NCI-H345 treated with DMSO at 0.1 percent for 48 hours (cell line): ENCODE results near the gene BTN2A1.
"Not testable (repeated sequence)": the region's sequence is repeated elsewhere in the genome, so short reads cannot be mapped to it uniquely, and the experiment has no call there.

Source experiments
- DNase-seq: peaks from one replicate; lab custom pipeline; 2025; ENCODE audit not compliant: unreplicated experiment; lab: John Stamatoyannopoulos, UW

BTN2A1 gene

DNA sequence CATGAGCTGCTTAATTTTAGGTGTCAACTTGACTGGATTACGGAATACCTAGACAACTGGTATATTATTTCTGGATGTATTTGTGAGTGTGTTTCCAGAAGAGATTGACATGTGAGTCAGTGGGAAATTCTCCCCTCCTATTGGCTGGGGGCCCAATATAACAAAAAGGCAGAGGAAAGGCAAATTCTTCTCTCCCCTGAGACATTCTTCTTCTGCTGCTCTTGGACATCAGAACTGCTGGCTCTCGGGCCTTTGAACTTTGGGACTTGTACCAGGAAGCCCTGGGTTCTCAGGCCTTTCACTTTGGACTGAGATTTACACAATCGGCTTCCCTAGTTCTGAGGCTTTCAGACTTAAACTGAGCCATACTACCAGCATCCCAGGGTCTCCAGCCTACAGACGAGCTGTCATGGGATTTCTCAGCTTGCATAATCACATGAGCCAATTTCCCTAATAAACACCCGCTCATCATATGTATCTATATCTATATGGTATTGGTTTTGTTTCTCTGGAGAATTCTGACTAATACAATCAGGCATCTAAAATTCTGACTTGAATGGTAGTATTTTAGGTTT lies 25.0 kb upstream of the BTN2A1 start:
- no peak for DNase-seq

DNA sequence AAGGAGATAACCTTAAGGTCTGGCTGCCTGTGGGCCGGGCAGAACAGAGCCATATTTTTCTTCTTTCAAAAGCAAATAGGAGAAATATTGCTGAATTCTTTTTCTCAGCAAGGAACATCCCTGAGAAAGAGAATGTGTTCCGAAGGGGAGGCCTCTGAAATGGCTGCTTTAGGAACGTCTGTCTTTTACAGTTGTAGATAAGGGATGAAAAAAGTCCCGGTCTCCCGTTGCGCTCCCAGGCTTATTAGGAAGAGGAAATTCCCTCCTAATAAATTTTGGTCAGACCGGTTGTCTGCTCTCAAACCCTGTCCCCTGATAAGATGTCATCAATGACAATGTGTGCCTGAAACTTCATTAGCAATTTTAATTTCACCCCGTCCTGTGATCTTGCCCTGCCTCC lies 24.1 kb upstream of the BTN2A1 start:
- not testable (repeated sequence) for DNase-seq

DNA sequence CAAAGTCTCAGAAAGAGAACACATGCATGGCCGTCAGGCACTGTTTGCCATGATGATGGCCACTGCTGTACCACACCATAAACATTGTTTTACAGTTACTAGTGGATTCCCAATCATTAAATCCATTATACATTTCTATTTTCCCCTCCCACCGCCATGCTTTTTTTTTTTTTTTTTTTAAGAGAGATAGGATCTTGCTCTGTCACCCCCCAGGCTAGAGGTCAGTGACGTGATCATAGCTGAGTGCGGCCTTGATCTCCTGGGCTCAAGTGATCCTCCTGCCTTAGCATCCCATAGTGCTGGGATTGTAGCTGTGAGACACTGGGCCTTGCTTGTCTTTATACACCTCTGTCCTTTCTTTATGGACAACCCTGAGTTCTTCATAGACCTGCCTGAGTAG lies 21.7 kb upstream of the BTN2A1 start:
- no peak for DNase-seq

DNA sequence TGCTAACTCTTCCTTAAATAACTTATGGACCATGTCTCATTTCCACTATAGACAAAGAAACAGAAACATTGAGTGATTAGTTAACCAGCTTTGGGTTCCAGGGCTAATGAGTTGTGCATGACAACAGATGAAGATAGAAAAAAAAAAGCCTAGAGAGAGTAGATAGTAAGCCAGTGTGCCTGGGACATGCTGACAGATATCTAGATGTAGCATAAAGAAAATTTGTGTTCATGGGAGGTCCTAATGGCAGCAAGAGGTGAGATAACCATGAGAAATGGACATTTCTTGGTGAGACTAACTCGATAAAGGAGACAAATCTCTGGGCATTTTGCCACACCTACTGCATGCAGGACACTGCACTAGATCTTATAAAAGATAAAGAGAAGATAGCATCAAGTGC lies 20.2 kb upstream of the BTN2A1 start:
- DNase-seq, result no peak

DNA sequence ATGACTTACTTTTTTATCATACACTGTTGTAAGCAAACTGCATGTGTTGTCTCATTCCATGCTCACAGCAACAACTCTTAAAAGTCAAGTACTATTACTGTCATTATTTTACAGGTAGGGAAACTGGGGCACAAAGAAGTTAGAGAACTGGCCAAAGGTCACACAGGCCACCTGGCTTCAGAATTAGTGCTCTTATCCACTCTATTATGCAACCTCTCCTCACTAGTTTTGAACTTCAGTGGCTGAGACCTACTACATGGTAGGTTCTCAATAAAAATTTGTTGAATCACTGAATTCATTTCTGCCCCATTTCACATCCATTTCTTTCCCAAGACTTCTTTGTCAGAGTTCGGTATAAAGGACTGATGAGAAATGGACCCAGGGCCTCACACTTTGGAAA lies 19.8 kb upstream of the BTN2A1 start:
- no peak for DNase-seq

DNA sequence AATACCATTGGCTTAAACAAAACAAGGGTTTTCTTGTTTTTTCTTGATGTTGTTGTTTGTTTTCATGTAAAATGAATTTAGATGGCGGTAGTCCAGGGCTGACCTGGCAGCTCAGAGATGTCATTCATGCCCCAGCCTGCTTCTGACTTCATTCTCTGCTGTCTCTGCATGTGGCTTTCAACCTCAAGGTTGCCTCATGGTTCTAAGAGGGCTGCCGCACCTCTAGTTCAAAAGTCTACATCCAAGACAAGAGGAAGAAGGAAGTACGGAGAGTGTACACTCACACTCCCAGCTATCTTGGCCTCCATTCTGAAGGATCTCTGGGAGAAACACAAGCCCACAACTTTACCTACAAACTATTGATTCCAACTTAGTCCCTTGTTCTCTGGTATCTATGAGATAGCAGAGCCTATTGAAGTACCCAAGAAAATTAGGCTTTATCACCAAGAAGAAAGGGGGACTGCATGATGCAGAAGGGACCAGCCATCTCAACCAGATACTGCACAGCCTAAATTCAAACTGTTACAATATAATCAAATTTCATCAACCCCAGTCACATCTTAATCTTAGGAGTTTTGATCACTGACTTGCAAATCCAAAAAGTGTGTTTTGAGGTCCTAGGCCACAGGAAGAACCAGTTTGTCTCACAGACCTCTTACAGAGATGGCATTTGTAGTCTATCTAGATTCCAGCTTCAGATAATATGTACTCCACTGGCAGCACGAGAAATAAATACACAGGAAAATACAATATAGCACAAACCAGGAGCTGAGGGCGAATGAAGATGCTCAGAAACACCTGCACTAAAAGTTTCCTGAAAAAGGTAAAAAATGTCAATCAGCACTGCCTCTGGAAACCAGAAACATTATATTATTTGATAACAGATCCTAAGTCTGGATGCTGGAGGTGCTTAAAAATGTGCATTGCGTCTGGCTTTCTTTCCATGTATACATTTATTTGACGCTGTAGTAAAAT lies 18.3 kb upstream of the BTN2A1 start:
- DNase-seq, result no peak

DNA sequence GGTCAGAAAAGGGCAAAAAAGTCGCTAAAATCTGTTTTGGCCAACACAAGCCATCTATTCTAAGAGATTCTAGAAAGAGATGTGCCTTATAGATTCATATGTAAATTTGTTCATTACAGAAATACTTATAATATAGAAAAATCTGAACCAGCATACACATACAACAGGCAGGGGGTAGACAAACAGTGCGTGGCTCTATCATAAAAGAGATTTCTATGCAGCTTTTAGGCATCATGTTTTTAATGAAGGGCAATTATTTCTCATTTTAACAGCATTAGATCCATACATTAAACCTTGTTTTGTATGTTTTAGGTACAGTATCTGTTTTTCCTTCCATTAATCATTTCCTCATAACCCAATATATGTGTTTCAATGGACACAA lies 16.8 kb upstream of the BTN2A1 start:
- DNase-seq, result no peak

DNA sequence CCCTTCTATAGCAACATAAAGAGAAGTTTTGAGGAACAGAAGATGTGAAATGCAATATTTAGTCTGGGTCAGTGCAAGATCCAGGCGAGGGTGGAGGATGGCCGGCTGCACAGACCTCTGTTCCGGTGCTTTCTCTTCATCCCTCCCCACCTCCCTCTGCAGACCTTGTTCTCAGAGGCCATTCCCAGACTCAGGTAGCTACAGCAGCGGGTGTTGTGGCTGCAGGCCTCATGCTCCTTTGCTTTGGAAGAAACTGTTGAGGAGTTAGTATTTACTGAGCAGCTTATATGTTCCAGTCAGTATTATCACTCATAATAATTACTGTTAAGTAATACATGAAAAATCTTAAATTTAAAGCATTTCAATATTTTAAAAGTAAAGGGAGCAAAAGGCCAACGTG lies 15.8 kb upstream of the BTN2A1 start:
- DNase-seq, result no peak

DNA sequence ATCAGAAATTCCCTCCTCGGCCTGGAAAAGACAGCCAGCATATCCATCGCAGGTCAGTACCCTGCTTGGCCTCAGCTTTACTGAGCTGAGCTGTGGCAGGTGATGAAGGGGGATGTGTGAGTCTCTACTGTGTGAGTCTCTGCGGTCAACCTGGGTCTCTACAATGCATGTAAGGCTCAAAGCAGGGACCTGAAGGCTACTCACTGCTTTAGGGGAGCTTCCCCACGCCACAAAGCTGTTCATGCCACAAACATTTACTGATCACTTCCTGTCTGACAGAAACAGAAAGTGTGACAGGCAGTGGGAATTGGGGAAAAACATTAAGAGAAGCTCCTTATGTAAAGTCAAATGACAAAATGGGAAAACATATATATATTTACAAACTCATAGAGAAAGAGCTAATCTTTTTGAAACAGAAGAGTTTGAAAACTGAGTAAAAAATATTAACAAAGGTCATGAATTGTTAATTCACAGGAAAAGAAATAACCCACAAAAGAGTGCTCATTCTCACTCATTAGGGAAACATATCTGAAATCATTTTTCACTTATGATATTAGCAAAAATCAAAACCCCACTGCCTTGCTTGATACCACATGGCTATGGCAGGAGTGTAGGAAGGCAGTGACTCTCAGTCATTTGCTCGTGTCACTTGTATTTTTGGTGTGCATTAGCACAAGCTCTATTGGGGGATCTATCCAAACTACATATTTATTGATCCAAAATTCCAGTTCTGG lies 11.7 kb upstream of the BTN2A1 start:
- DNase-seq, result no peak

DNA sequence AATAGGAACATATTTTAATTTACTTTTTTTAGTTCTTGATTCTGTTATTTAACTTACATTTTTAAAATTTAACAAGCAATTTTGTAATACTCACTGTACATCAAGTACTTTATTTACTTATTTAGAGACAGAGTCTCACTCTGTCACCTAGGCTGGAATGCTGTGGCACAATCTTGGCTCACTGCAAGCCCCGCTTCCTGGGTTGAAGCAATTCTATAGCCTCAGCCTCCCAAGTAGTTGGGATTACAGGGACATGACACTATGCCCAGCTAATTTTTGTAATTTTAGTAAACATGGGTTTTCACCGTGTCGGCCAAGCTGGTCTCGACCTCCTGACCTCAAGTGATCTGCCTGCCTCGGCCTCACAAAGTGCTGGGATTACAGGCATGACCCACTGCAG lies 10.5 kb upstream of the BTN2A1 start:
- DNase-seq, result no peak

DNA sequence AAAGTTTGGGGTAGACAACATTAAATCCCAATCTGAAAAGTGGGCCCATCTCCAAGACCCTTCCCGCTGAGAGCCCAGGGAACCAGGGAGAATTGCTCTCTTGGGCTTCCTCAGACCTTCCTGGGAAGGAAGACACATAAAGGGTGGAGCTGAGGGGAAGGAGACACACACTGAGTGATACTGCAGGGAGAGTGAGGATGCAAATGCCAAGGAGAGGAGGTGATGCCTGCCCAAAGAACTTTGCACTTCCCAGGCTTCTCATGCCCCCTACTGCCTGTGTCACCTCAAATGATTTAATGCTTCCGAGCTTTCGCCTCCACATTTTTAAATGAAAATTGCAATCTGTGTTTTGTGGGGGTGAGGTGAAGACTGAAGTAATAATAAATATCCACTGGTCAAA lies 7.5 kb upstream of the BTN2A1 start:
- DNase-seq, result no peak

DNA sequence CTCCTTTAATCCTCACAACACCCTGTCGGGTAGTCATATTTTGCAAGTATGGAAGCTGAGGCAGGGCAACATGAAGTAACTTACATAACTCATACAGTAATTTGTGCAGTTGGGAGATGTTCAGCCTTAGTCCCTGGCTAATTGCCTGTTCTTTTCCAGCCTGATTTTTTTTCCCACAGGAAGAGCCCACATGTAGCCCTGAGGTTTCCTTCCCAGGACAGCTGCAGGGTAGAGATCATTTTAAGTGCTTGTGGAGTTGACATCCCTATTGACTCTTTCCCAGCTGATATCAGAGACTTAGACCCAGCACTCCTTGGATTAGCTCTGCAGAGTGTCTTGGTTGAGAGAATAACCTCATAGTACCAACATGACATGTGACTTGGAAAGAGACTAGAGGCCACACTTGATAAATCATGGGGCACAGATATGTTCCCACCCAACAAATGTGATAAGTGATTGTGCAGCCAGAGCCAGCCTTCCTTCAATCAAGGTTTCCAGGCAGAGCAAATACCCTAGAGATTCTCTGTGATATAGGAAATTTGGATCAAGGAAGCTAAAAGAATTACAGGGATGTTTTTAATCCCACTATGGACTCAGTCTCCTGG lies 5.0 kb upstream of the BTN2A1 start:
- no peak for DNase-seq

DNA sequence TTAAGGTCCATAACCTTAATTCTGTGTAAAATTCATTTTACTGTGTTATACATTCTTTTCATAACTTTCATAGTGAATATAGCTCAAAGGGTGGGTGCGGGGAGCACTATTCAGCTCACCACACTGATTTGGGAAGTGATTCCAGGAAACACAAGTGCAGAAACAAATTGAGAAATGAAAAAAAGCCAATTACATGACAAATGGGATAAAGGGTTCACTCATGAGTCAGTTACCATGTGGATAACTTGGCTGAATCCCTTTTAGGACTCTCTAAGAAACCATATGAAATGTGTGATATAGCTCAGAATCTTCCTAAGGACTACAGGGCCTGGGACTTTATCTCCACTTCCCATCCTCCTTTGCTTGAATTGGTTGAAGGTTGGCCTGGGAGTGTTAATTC lies 3.1 kb upstream of the BTN2A1 start:
- no peak for DNase-seq

DNA sequence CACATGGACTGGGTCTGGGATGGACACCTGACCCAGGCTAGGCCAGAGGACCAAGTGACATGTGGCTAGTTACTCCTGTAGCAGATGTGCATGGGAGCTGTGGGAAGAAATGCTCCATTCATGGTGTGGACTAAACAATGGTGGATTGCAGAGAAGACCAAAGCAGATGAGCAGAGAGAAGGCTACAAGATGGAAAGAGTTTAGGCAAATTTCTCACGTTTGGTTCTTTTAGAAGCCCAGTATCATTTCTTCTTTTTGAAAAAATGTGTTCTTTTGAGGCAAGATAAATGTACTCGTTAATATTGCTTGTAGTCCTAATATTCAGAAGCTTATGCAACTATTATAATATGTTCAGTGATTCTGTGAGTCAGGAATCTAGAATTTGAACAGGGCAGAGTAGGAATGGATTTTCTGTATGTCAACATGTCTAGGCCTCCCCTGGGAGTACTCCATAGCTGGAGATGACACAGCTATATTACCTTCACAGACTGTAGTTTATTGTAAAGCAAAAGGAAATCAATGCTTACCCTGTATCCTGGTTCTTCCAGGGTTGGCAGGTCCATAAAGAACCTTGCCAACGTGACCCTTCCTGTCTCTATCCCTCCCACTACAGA lies 2.3 kb upstream of the BTN2A1 start:
- no peak for DNase-seq

DNA sequence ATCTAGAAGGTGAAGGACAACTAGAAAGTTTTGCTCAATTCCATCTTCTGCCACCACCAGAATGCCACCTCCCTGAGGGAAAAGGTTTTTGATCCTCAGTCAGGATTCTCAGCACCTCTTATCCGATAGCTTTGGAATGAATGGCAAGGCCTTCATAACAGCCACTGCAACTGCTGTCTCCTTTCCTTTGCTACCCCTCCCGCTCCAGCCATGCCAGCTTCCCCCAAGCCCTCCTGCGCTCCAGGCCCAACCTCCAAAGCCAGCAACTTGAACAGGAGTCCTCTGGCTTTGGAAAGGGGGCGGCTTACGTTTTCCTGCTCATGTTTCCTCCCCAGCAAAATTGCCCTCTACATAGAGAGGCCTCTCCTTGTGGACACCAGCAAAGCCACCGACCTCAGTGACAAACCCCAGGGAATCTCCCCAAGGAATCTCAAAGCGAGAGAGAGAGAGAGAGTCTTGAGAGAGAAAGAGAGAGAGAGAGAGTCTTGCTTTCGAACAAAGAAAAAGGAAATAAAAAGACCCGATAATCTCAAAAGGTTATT lies 420 bp upstream of the BTN2A1 start:
- no peak for DNase-seq

DNA sequence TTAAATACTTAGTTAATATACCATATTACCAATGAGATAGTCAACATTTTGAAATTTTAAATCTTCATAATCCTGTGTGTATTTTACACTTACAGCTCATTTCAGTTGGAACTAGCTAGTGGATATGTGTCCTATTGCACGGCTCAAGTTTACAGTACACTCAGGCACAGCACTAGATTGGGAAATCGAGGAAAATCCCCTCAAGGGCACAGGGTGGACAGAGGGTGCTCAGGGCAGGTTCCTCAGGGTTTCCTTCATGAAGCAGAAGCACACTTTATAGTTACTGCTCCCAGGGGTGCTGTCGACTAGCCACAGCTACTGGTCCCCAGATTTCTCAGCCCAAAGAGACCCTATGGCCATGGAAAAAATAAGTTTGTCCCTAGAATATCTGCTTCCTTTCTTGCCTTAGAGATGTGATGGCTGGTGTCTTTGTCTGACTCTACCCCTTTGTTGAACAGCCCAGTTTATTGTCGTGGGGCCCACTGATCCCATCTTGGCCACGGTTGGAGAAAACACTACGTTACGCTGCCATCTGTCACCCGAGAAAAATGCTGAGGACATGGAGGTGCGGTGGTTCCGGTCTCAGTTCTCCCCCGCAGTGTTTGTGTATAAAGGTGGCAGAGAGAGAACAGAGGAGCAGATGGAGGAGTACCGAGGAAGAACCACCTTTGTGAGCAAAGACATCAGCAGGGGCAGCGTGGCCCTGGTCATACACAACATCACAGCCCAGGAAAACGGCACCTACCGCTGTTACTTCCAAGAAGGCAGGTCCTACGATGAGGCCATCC lies 1.5 kb downstream of the BTN2A1 start:
- DNase-seq, result no peak

DNA sequence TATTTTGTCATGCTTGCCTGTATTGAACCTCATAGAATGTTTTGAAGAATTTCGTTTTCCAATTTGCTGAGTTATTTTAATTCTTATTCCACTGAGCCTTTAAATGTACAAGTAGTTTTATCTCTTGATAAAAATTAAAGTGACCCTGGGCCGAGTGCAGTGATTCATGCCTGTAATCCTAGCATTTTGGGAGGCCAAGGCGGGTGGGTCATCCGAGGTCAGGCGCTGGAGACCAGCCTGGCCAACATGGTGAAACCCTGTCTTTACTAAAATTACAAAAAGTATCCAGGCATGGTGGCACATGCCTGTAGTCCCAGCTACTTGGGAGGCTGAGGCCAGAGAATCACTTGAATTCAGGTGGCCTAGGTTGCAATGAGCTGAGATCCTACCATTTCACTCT lies 3.6 kb downstream of the BTN2A1 start:
- DNase-seq, result not testable (repeated sequence)

DNA sequence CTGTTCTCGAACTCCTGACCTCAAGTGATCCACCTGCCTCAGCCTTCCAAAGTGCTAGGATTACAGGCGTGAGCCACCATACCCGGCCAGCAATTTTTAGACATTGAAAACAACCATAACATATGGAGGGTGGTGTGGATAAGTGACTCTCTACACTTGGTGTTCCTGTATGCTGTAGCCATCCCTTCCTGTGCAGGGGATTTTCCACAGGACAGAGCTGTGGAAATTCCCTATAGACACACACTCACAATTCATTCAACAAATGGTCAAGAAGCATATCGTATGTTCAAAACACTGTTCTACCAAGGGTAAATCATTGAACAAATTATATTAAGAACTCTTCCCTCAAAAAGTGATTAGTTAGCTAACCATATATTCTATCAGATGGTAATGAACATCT lies 6.3 kb downstream of the BTN2A1 start:
- DNase-seq, result no peak

DNA sequence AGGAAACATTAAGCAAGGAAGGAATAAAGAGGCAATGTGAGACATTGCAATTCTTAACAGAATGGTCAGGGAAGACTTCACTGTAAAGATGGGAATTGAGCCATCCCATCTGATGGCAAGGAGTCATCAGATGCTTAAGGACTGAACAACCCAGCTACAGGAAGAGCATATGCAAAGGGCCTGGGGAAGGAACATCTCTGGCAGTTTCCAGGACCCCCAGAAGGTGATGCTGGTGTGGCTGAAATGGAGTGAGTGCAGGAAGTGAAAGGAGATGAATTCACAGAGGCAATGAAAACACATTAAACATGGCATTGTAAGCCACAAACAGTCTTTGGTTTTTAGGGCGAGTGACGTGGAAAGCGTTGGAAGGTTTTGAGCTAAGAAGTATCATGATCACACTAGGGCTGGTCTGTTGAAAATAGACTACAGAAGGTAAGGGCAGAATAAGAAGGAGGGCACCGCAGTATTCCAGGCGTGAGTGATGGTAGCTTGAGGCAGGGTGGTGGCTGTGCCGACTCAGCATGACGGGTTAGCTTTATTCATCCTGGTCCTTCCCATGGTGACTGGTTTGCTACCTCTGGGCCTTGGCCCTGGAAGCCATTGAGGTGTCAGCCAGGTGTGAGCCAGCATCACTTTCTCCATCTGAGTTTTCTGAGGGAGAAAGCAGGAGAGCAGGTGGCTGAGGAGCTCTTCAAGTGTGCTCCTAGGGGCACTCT lies 6.8 kb downstream of the BTN2A1 start:
- DNase-seq, result no peak
